SU-DHL-6 (cell line): ENCODE results near the gene ZSCAN31.

Experiments
- CTCF ChIP-seq: fragments of 200-600 bp; sonication (generic); IDR thresholded peaks from one replicate; pipeline ENCODE4 v1.5.1; 2017; ENCODE audit warnings: antibody characterized with exemption, mild to moderate bottlenecking, low read length, moderate library complexity; ENCODE audit not compliant: insufficient read depth, poor library complexity, severe bottlenecking
- EZH2phosphoT487 ChIP-seq: fragments of 200-600 bp; sonication (generic), shearing (Covaris generic); conservative IDR thresholded peaks from 2 replicates; pipeline ENCODE4 v1.6.1; 2018; ENCODE audit warnings: mild to moderate bottlenecking, antibody characterized with exemption, low read length, moderate library complexity, mixed read lengths

- no peak for TF ChIP-seq CTCF
- TF ChIP-seq EZH2phosphoT487: no peak
Observed at GRCh38 chr6:28377879-28378278, 41.9 kb upstream of the ZSCAN31 start.
